ENCODE measurements around the gene SDCBP2. TPM values are rescaled to one million over a fixed set of nuclear protein-coding genes. Genes with fewer than 3 reads are reported as not detected.
A peak's percentile ranks its signal among the peaks of the same experiment; 100 is the strongest.

Gene SDCBP2
- total RNA-seq, 1 experiment from 2014 or later, result 3.3 TPM

DNA sequence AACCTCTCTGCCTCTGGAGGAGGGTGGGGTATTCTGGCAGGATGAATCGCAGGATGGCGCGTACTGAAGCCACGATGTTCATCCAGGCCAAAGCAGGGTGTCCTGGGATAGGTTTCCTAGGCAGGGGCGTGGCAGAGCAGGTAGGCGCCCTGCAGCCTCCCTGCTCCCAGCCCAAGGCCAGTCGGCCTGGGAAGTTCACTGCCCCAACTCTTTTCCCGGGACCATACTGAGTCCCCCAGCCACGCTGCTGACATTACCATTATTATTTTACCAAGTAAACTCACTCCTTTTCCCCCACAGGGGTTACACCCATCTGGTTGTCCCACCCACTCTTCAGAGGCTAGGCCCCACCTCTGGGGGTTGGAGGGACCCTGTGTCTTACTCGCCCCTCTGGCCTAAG, 21.8 kb downstream of the SDCBP2 start:
- H3K4me3 Mint-ChIP-seq, result no peak overlapping the region
- POLR2A ChIA-PET, result no interaction called here

GRCh38 chr20:1306316-1307135, 22.4 kb downstream of the SDCBP2 start:
- H3K36me3 Mint-ChIP-seq, result no peaks in the 10 kb centered on the region
- ChIA-PET CTCF (interaction anchor here (0.8 kb wide), 1 partner anchor 93 kb away, joined by 3 read pairs; no protein-coding TSS in a partner anchor), POLR2A (no interaction called here)
- TF ChIP-seq, protein P1, sequence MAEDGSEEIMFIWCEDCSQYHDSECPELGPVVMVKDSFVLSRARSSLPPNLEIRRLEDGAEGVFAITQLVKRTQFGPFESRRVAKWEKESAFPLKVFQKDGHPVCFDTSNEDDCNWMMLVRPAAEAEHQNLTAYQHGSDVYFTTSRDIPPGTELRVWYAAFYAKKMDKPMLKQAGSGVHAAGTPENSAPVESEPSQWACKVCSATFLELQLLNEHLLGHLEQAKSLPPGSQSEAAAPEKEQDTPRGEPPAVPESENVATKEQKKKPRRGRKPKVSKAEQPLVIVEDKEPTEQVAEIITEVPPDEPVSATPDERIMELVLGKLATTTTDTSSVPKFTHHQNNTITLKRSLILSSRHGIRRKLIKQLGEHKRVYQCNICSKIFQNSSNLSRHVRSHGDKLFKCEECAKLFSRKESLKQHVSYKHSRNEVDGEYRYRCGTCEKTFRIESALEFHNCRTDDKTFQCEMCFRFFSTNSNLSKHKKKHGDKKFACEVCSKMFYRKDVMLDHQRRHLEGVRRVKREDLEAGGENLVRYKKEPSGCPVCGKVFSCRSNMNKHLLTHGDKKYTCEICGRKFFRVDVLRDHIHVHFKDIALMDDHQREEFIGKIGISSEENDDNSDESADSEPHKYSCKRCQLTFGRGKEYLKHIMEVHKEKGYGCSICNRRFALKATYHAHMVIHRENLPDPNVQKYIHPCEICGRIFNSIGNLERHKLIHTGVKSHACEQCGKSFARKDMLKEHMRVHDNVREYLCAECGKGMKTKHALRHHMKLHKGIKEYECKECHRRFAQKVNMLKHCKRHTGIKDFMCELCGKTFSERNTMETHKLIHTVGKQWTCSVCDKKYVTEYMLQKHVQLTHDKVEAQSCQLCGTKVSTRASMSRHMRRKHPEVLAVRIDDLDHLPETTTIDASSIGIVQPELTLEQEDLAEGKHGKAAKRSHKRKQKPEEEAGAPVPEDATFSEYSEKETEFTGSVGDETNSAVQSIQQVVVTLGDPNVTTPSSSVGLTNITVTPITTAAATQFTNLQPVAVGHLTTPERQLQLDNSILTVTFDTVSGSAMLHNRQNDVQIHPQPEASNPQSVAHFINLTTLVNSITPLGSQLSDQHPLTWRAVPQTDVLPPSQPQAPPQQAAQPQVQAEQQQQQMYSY (CRISPR knock-in tag; IDR thresholded peaks at IDR 0.05), result peak; percentile 95
- TF ChIP-seq ZNF512 (CRISPR knock-in tag; IDR thresholded peaks at IDR 0.05; ENCODE audit: borderline replicate concordance), result no peak
- no peak for TF ChIP-seq ELF4 (CRISPR knock-in tag; IDR thresholded peaks at IDR 0.05; ENCODE audit: low read depth)
- TF ChIP-seq TCF7 (CRISPR knock-in tag; IDR thresholded peaks at IDR 0.05; ENCODE audit: low read depth), result no peak
- no peak for TF ChIP-seq ZSCAN18 (CRISPR knock-in tag; IDR thresholded peaks at IDR 0.05)
- 0 out of 2 replicates have a peak overlapping the region, but pooled peaks have one; percentile 32 for H3K27ac Mint-ChIP-seq
- ATAC-seq (no peak), DNase-seq (ENCODE audit: low spot score) (no peak)
- H3K4me3 Mint-ChIP-seq, result no peak overlapping the region
- 0 out of 2 replicates have a peak, but pooled peaks cover 3% of the 10 kb centered on the region for H3K27me3 Mint-ChIP-seq (ENCODE audit: low read depth)
- no peaks in the 10 kb centered on the region for H3K4me1 Mint-ChIP-seq
- no peaks in the 10 kb centered on the region for H3K9me3 Mint-ChIP-seq

More for the DNA sequence above, 21.8 kb downstream of the SDCBP2 start:
- no peak for TF ChIP-seq GTF2I (CRISPR knock-in tag; conservative IDR thresholded peaks at IDR 0.05)
- TF ChIP-seq ATF1 (CRISPR knock-in tag; IDR thresholded peaks at IDR 0.05), result no peak
- Mint-ChIP-seq H3K27me3 (ENCODE audit: low read depth) (peaks cover 7% of the 10 kb centered on the region), H3K36me3 (no peaks in the 10 kb centered on the region), H3K4me1 (no peaks in the 10 kb centered on the region), H3K27ac (no peak overlapping the region), H3K9me3 (no peaks in the 10 kb centered on the region)
- CTCF ChIA-PET, result interaction anchor here (0.6 to 1.0 kb wide), 2 partner anchors 76 to 98 kb away, joined by 3 read pairs; no protein-coding TSS in a partner anchor
- DNase-seq (ENCODE audit: low spot score) (no peak), ATAC-seq (no peak)

DNA sequence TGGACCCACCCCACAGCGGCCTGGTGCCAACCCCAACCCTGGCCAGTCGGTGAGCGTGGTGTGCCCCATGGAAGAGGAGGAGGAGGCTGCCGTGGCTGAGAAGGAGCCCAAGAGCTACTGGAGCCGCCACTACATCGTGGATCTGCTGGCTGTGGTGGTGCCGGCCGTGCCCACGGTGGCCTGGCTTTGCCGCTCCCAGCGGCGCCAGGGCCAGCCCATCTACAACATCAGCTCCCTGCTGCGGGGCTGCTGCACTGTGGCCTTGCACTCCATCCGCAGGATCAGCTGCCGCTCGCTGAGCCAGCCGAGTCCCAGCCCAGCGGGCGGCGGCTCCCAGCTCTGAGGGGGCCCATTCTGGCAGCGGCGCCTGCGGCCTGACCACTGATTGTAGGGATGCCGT, 23.2 kb downstream of the SDCBP2 start:
- Mint-ChIP-seq H3K4me1 (peaks cover 8% of the 10 kb centered on the region), H3K4me3 (no peak overlapping the region), H3K27me3 (ENCODE audit: low read depth) (peaks cover 3% of the 10 kb centered on the region; the same call in 1 of the 2 replicates), H3K36me3 (no peaks in the 10 kb centered on the region), H3K9me3 (no peaks in the 10 kb centered on the region), H3K27ac (no peak overlapping the region)
- ChIA-PET POLR2A (no interaction called here), CTCF (interaction anchor here (1.2 kb wide), 1 partner anchor 198 kb away, joined by 4 read pairs; no protein-coding TSS in a partner anchor)
- TF ChIP-seq, protein P2, sequence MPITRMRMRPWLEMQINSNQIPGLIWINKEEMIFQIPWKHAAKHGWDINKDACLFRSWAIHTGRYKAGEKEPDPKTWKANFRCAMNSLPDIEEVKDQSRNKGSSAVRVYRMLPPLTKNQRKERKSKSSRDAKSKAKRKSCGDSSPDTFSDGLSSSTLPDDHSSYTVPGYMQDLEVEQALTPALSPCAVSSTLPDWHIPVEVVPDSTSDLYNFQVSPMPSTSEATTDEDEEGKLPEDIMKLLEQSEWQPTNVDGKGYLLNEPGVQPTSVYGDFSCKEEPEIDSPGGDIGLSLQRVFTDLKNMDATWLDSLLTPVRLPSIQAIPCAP (CRISPR knock-in tag; IDR thresholded peaks at IDR 0.05), result no peak
- TF ChIP-seq, protein P3, sequence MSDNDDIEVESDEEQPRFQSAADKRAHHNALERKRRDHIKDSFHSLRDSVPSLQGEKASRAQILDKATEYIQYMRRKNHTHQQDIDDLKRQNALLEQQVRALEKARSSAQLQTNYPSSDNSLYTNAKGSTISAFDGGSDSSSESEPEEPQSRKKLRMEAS (CRISPR knock-in tag; IDR thresholded peaks at IDR 0.05), result no peak
- TF ChIP-seq NR1H2 (CRISPR knock-in tag; IDR thresholded peaks at IDR 0.05) (no peak), FOXK1 (CRISPR knock-in tag; IDR thresholded peaks at IDR 0.05) (no peak), OVOL2 (CRISPR knock-in tag; IDR thresholded peaks at IDR 0.05; ENCODE audit: borderline replicate concordance) (no peak), E2F5 (CRISPR knock-in tag; IDR thresholded peaks at IDR 0.05) (no peak), ZSCAN18 (CRISPR knock-in tag; IDR thresholded peaks at IDR 0.05) (no peak), SOX15 (CRISPR knock-in tag; IDR thresholded peaks at IDR 0.05) (no peak), NFE2L1 (CRISPR knock-in tag; IDR thresholded peaks at IDR 0.05) (no peak), RORB (CRISPR knock-in tag; IDR thresholded peaks at IDR 0.05) (no peak)
- TF ChIP-seq, protein P4, sequence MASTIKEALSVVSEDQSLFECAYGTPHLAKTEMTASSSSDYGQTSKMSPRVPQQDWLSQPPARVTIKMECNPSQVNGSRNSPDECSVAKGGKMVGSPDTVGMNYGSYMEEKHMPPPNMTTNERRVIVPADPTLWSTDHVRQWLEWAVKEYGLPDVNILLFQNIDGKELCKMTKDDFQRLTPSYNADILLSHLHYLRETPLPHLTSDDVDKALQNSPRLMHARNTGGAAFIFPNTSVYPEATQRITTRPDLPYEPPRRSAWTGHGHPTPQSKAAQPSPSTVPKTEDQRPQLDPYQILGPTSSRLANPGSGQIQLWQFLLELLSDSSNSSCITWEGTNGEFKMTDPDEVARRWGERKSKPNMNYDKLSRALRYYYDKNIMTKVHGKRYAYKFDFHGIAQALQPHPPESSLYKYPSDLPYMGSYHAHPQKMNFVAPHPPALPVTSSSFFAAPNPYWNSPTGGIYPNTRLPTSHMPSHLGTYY (CRISPR knock-in tag; IDR thresholded peaks at IDR 0.05), result no peak
- no peak for ATAC-seq
- no peak for DNase-seq (ENCODE audit: low spot score)
